MM.1S (cell line): ENCODE measurements around the gene FHIT.

Experiments used
- DNase-seq: peaks from one replicate; pipeline ENCODE4 v3.0.0-alpha.2; 2015
- H2AFZ ChIP-seq: fragments of 300-600 bp; sonication (generic); 2 replicates; pipeline ENCODE4 v1.6.0; 2016; ENCODE audit warnings: antibody characterized with exemption, low read length
- H3F3A ChIP-seq: fragments of 300-600 bp; sonication (generic); 2 replicates; pipeline ENCODE4 v1.6.1; 2016; ENCODE audit warnings: mild to moderate bottlenecking, antibody characterized with exemption, low read length, moderate library complexity, mixed read lengths; ENCODE audit not compliant: insufficient read depth
- H3K27ac ChIP-seq: fragments of 300-600 bp; sonication (generic); 2 replicates; pipeline ENCODE4 v1.5.1; 2016; ENCODE audit warnings: mild to moderate bottlenecking, low read length
- H3K27me3 ChIP-seq: fragments of 300-600 bp; sonication (generic); replicated peaks from 2 replicates; pipeline ENCODE4 v1.6.0; 2016; ENCODE audit warnings: low read length; ENCODE audit not compliant: insufficient read depth
- H3K36me3 ChIP-seq: fragments of 300-600 bp; sonication (generic); replicated peaks from 2 replicates; pipeline ENCODE4 v1.6.1; 2016; ENCODE audit warnings: mild to moderate bottlenecking, low read length, mixed read lengths; ENCODE audit not compliant: insufficient read depth
- H3K4me1 ChIP-seq: fragments of 300-600 bp; sonication (generic); 2 replicates; pipeline ENCODE4 v1.6.1; 2016; ENCODE audit warnings: low read length, mixed read lengths
- H3K4me2 ChIP-seq: fragments of 300-600 bp; sonication (generic); 2 replicates; pipeline ENCODE4 v1.6.0; 2016; ENCODE audit warnings: low read depth, low read length
- H3K4me3 ChIP-seq: fragments of 300-600 bp; sonication (generic); 2 replicates; pipeline ENCODE4 v1.5.1; 2016; ENCODE audit warnings: low read length, mixed read lengths
- H3K79me2 ChIP-seq: fragments of 300-600 bp; sonication (generic); 2 replicates; pipeline ENCODE4 v1.6.1; 2016; ENCODE audit warnings: mixed run types, low read length, mixed read lengths
- H3K9ac ChIP-seq: fragments of 300-600 bp; sonication (generic); 2 replicates; pipeline ENCODE4 v1.6.1; 2016; ENCODE audit warnings: low read length, mixed read lengths
- H3K9me2 ChIP-seq: fragments of 300-600 bp; sonication (generic); replicated peaks from 2 replicates; pipeline ENCODE4 v1.6.1; 2016; ENCODE audit warnings: mild to moderate bottlenecking, low read length, mixed read lengths; ENCODE audit not compliant: insufficient read depth
- H3K9me3 ChIP-seq: fragments of 300-600 bp; sonication (generic); replicated peaks from 2 replicates; pipeline ENCODE4 v1.6.1; 2016; ENCODE audit warnings: mild to moderate bottlenecking, low read length, mixed read lengths; ENCODE audit not compliant: insufficient read depth
- H4K20me1 ChIP-seq: fragments of 300-600 bp; sonication (generic); 2 replicates; pipeline ENCODE4 v1.6.1; 2016; ENCODE audit warnings: mild to moderate bottlenecking, low read length, moderate library complexity, mixed read lengths; ENCODE audit not compliant: insufficient read depth
- EZH2 ChIP-seq: fragments of 300-600 bp; sonication (generic); optimal IDR thresholded peaks from 2 replicates; pipeline ENCODE3; 2017; ENCODE audit warnings: low read depth, mild to moderate bottlenecking, antibody characterized with exemption, low read length, mixed read lengths
- EZH2phosphoT487 ChIP-seq: fragments of 300-600 bp; sonication (generic); IDR thresholded peaks from 2 replicates; pipeline ENCODE4 v1.6.1; 2018; ENCODE audit warnings: antibody characterized with exemption, low read length
- TF ChIP-seq, protein P1 (sequence below): fragments of 300-600 bp; sonication (generic); IDR thresholded peaks from 2 replicates; pipeline ENCODE4 v1.5.1; 2016; ENCODE audit warnings: antibody characterized with exemption, low read length, mixed read lengths

Gene FHIT

DNA sequence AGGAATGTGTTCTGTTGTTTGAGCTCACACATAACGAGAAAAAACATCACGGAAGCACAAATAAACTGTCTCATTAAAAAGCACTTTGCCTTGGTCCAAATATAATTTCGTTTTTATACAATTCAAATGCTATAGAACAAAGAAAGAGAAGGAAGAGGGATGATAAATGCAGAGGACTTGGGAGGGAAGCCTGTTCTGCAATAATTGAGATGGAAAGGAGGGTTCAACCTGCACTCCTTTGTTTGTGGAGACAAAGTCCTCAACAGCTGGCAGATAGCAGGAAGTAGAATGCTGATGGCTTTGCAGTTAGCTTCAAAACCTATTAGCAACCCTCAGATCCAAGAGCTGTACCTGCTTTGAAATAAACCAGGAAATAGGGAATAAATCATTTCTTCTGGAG, 1010.8 kb downstream of the FHIT start:
- Histone ChIP-seq H3K27me3 (no peaks in the 10 kb centered on the region), H3K4me3 (no peak overlapping the region), H3K36me3 (no peaks in the 10 kb centered on the region), H3K4me2 (no peak overlapping the region), H3K9me2 (no peaks in the 10 kb centered on the region), H3K79me2 (no peaks in the 10 kb centered on the region), H4K20me1 (no peaks in the 10 kb centered on the region), H3K9ac (no peak overlapping the region), H3K4me1 (no peaks in the 10 kb centered on the region), H3F3A (no peaks in the 10 kb centered on the region), H3K9me3 (no peaks in the 10 kb centered on the region), H3K27ac (no peak overlapping the region), H2AFZ (no peak overlapping the region)
- DNase-seq, result no peak
- TF ChIP-seq EZH2phosphoT487 (no peak), EZH2 (no peak)
- TF ChIP-seq, protein P1, sequence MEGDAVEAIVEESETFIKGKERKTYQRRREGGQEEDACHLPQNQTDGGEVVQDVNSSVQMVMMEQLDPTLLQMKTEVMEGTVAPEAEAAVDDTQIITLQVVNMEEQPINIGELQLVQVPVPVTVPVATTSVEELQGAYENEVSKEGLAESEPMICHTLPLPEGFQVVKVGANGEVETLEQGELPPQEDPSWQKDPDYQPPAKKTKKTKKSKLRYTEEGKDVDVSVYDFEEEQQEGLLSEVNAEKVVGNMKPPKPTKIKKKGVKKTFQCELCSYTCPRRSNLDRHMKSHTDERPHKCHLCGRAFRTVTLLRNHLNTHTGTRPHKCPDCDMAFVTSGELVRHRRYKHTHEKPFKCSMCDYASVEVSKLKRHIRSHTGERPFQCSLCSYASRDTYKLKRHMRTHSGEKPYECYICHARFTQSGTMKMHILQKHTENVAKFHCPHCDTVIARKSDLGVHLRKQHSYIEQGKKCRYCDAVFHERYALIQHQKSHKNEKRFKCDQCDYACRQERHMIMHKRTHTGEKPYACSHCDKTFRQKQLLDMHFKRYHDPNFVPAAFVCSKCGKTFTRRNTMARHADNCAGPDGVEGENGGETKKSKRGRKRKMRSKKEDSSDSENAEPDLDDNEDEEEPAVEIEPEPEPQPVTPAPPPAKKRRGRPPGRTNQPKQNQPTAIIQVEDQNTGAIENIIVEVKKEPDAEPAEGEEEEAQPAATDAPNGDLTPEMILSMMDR, result no peak

DNA sequence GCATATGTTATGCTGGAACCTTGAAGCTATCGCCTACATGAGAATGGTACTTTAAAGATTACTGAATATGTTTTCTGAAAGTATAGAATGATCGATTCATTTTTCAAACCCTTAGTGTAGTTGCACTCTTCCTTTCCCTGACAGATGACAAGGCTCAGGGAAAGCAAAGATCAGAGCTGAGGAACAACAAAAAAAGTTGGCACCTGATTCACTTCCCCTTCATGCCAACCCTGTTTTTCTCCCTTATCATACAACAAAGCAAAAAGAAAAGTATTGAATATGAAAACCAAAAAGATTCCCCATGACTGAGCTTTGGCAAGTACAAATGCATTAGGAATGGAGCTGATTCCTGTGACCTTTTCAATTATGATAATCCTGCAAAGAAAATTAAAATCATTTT, 1012.7 kb downstream of the FHIT start:
- H3F3A ChIP-seq, result no peaks in the 10 kb centered on the region
- H3K9me2 ChIP-seq, result no peaks in the 10 kb centered on the region
- H4K20me1 ChIP-seq, result no peaks in the 10 kb centered on the region
- H3K27me3 ChIP-seq, result no peaks in the 10 kb centered on the region
- H3K9me3 ChIP-seq, result no peaks in the 10 kb centered on the region
- no peaks in the 10 kb centered on the region for H3K36me3 ChIP-seq
- no peak overlapping the region for H3K27ac ChIP-seq
- H3K9ac ChIP-seq, result no peak overlapping the region
- TF ChIP-seq EZH2 (no peak), EZH2phosphoT487 (no peak)
- TF ChIP-seq, protein P1, result no peak
- H2AFZ ChIP-seq, result no peak overlapping the region
- H3K79me2 ChIP-seq, result no peaks in the 10 kb centered on the region
- no peak overlapping the region for H3K4me2 ChIP-seq
- no peaks in the 10 kb centered on the region for H3K4me1 ChIP-seq
- DNase-seq, result no peak
- H3K4me3 ChIP-seq, result no peak overlapping the region

GRCh38 chr3:60229502-60229901, 1021.8 kb downstream of the FHIT start:
- H3K79me2 ChIP-seq, result no peaks in the 10 kb centered on the region
- H4K20me1 ChIP-seq, result no peaks in the 10 kb centered on the region
- H3K27me3 ChIP-seq, result no peaks in the 10 kb centered on the region
- H3K4me1 ChIP-seq, result no peaks in the 10 kb centered on the region
- no peak overlapping the region for H3K4me3 ChIP-seq
- H3K9me3 ChIP-seq, result no peaks in the 10 kb centered on the region
- no peak overlapping the region for H3K4me2 ChIP-seq
- no peaks in the 10 kb centered on the region for H3F3A ChIP-seq
- H3K36me3 ChIP-seq, result no peaks in the 10 kb centered on the region
- H3K9me2 ChIP-seq, result no peaks in the 10 kb centered on the region
- no peak overlapping the region for H3K27ac ChIP-seq
- no peak overlapping the region for H3K9ac ChIP-seq
- TF ChIP-seq EZH2 (no peak), EZH2phosphoT487 (no peak)
- TF ChIP-seq, protein P1, result no peak
- DNase-seq, result no peak
- H2AFZ ChIP-seq, result no peak overlapping the region

- no peaks in the 10 kb centered on the region for H3K79me2 ChIP-seq
- no peak overlapping the region for H3K27ac ChIP-seq
- no peak for TF ChIP-seq EZH2
- no peaks in the 10 kb centered on the region for H3F3A ChIP-seq
- no peaks in the 10 kb centered on the region for H4K20me1 ChIP-seq
- no peaks in the 10 kb centered on the region for H3K9me3 ChIP-seq
- no peak overlapping the region for H3K4me3 ChIP-seq
- H3K4me1 ChIP-seq, result no peaks in the 10 kb centered on the region
- H3K4me2 ChIP-seq, result no peak overlapping the region
- no peak for DNase-seq
- no peaks in the 10 kb centered on the region for H3K9me2 ChIP-seq
- no peaks in the 10 kb centered on the region for H3K36me3 ChIP-seq
- no peak overlapping the region for H3K9ac ChIP-seq
- H2AFZ ChIP-seq, result no peak overlapping the region
- no peaks in the 10 kb centered on the region for H3K27me3 ChIP-seq
Observed at GRCh38 chr3:60228823-60229222, 1022.4 kb downstream of the FHIT start.
